ENCODE measurements around the gene SLC13A5.
"Not testable (repeated sequence)": the region's sequence is repeated elsewhere in the genome, so short reads cannot be mapped to it uniquely, and the experiment has no call there.

SLC13A5 gene

GRCh38 chr17:6713130-6713917 lies at the start of gene SLC13A5:
SLC13A5 (minus strand) TSS chr17:6713369; CDS start chr17:6713333, 36 bp downstream.
- DNase-seq, result no peak

GRCh38 chr17:6761779-6762178 lies 48.6 kb upstream of the SLC13A5 start:
- DNase-seq, result no peak

- no peak for DNase-seq
These were observed 44.6 kb upstream of the SLC13A5 start for GRCh38 chr17:6757747-6758146.

- DNase-seq, result no peak
These were observed 43.4 kb upstream of the SLC13A5 start for GRCh38 chr17:6756425-6757031.

- no peak for DNase-seq
These were observed 42.6 kb upstream of the SLC13A5 start, which contains the start of gene XAF1 for GRCh38 chr17:6755731-6756184. XAF1 (plus strand) TSS chr17:6756046; CDS start chr17:6756079, 33 bp downstream.

- DNase-seq, result no peak
These were observed 42.1 kb upstream of the SLC13A5 start for GRCh38 chr17:6755281-6755680.

- no peak for DNase-seq
These were observed 40.4 kb upstream of the SLC13A5 start for GRCh38 chr17:6753546-6753945.

GRCh38 chr17:6753006-6753445 lies 39.9 kb upstream of the SLC13A5 start:
- DNase-seq, result no peak

- DNase-seq, result no peak
These were observed 39.1 kb upstream of the SLC13A5 start for GRCh38 chr17:6752068-6752909.

- DNase-seq, result no peak
These were observed 36.4 kb upstream of the SLC13A5 start for GRCh38 chr17:6749519-6749918.

- DNase-seq, result no peak
These were observed 35.4 kb upstream of the SLC13A5 start for GRCh38 chr17:6748617-6749016.

GRCh38 chr17:6746665-6747064 lies 33.5 kb upstream of the SLC13A5 start:
- not testable (repeated sequence) for DNase-seq

- DNase-seq, result no peak
These were observed 16.4 kb upstream of the SLC13A5 start for GRCh38 chr17:6729531-6729930.

GRCh38 chr17:6724009-6724408 lies 10.8 kb upstream of the SLC13A5 start:
- no peak for DNase-seq

- DNase-seq, result no peak
These were observed 8.6 kb upstream of the SLC13A5 start for GRCh38 chr17:6721744-6722143.

GRCh38 chr17:6716736-6717135 lies 3.6 kb upstream of the SLC13A5 start:
- no peak for DNase-seq

GRCh38 chr17:6714315-6714874 lies 1.2 kb upstream of the SLC13A5 start:
- DNase-seq, result no peak

GRCh38 chr17:6713918-6714271 lies 726 bp upstream of the SLC13A5 start:
- no peak for DNase-seq

- DNase-seq, result no peak
These were observed 377 bp downstream of the SLC13A5 start for GRCh38 chr17:6712854-6713129.

- DNase-seq, result no peak
These were observed 913 bp downstream of the SLC13A5 start for GRCh38 chr17:6712058-6712853.

GRCh38 chr17:6711681-6712057 lies 1.5 kb downstream of the SLC13A5 start:
- DNase-seq, result no peak

GRCh38 chr17:6711081-6711674 lies 2.0 kb downstream of the SLC13A5 start:
- no peak for DNase-seq
